ENCODE measurements around the gene INHBE. TPM values are rescaled to one million over a fixed set of nuclear protein-coding genes. Genes with fewer than 3 reads are reported as not detected.

Gene INHBE
- total and polyA plus RNA-seq, 2 of the 8 experiments (the other 6 are each of a cell fraction or from before 2014, with no cell fraction given), result 10.2 to 18.8 TPM

GRCh38 chr12:57430931-57431566, 24.1 kb upstream of the INHBE start, which contains the start of gene R3HDM2:
R3HDM2 (minus strand) TSS chr12:57431043; CDS start chr12:57310428, 120,615 bp downstream.
- Histone ChIP-seq H4K20me1 (replicated peaks in 1 of 2; ENCODE audit: control insufficient read depth in 1 of 2, insufficient read depth in 2 of 2, low read length in 2 of 2) (no peaks in the 10 kb centered on the region), H3K36me3 (ENCODE audit: control insufficient read depth in 2 of 4, insufficient read depth in 4 of 4, low read length in 3 of 4) (no peaks in the 10 kb centered on the region), H2BK120ac (replicated peaks; ENCODE audit: low read depth, low read length) (no peak within 1 kb of the TSS), H3K27me3 (replicated peaks in 1 of 4; ENCODE audit: control insufficient read depth in 3 of 4, extremely low read depth in 1 of 4, insufficient read depth in 3 of 4, low read length in 3 of 4) (no peaks in the 10 kb centered on the region), H2BK5ac (ENCODE audit: low read depth, low read length) (peak within 1 kb of the TSS; percentile 41; the same call in 1 of the 2 replicates), H3K27ac (ENCODE audit: low read depth, low read length) (peak within 1 kb of the TSS; percentile 81; the same call in 1 of the 2 replicates), H3K4me2 (ENCODE audit: insufficient read depth in 1 of 2, low read depth in 2 of 2, low read length in 2 of 2) (peak within 1 kb of the TSS; percentile 59 to 91), H3K9me3 (ENCODE audit: insufficient read depth in 2 of 2, low read depth in 1 of 2, low read length in 1 of 2) (no peaks in the 10 kb centered on the region), H2BK20ac (ENCODE audit: low read length) (no peak within 1 kb of the TSS), H2BK12ac (ENCODE audit: low read depth, low read length) (no peak within 1 kb of the TSS), H4K91ac (replicated peaks; ENCODE audit: insufficient read length, low read length) (peak within 1 kb of the TSS; percentile 65), H3K23me2 (ENCODE audit: low read depth, low read length) (peaks cover 3% of the 10 kb centered on the region; the same call in 1 of the 2 replicates), H3K9ac (replicated peaks in 1 of 4; ENCODE audit: extremely low read depth in 1 of 4, low read depth in 3 of 4, low read length in 3 of 4) (peak within 1 kb of the TSS; percentile 46 to 97 (median 62)), H3K56ac (replicated peaks; ENCODE audit: insufficient read length, low read depth, low read length) (no peak within 1 kb of the TSS), H2BK15ac (ENCODE audit: low read length) (no peak within 1 kb of the TSS), H2AK5ac (ENCODE audit: low read depth, low read length) (no peak within 1 kb of the TSS), H3K4me3 (ENCODE audit: extremely low read depth in 1 of 4, insufficient read depth in 2 of 4, low read depth in 3 of 4, low read length in 4 of 4) (peak within 1 kb of the TSS; percentile 55 to 73 (median 70)), H4K5ac (ENCODE audit: insufficient read length, low read depth, low read length) (peak within 1 kb of the TSS; percentile 56), H3K4me1 (replicated peaks in 1 of 4; ENCODE audit: control insufficient read depth in 3 of 4, insufficient read depth in 4 of 4, low read length in 3 of 4) (peaks cover 0 to 5% (median 2%) of the 10 kb centered on the region in 4 experiments; a peak in 5 of 7 replicates), H3K23ac (ENCODE audit: insufficient read length) (no peak within 1 kb of the TSS), H3K4ac (replicated peaks; ENCODE audit: insufficient read length, low read depth, low read length) (peak within 1 kb of the TSS; percentile 81), H3K14ac (ENCODE audit: insufficient read length) (no peak within 1 kb of the TSS), H3K79me2 (ENCODE audit: control insufficient read depth in 1 of 2, insufficient read depth in 2 of 2, low read length in 2 of 2) (peaks cover 0 to 14% of the 10 kb centered on the region in 2 experiments; a peak in 2 of 4 replicates), H4K8ac (ENCODE audit: extremely low read depth, insufficient read depth, low read length) (peak within 1 kb of the TSS; percentile 63; the same call in 1 of the 2 replicates), H3K18ac (ENCODE audit: extremely low read depth, low read length) (no peak within 1 kb of the TSS; the same call in 1 of the 2 replicates), H2AFZ (ENCODE audit: low read length) (0 out of 2 replicates have a peak within 1 kb of the TSS, but pooled peaks have one; percentile 31), H3K79me1 (ENCODE audit: low read depth, low read length) (peaks cover 3% of the 10 kb centered on the region)
- FAIRE-seq (no peak), DNase-seq (ENCODE audit: low read depth in 1 of 2, low spot score in 2 of 2) (peak; percentile 90 to 99)
- WGBS, 2 experiments (ENCODE audit: extremely low coverage in 1 of 2, insufficient coverage in 1 of 2, insufficient read length in 1 of 2, insufficient replicate concordance in 2 of 2, low coverage in 1 of 2, low lambda C conversion rate in 2 of 2, missing lambda C conversion rate in 1 of 2), result 8% methylated on average over 37 of the region's 41 CpGs; no CpG with 5 or more reads in 1 of the 2 experiments
- ChIA-PET CTCF (ENCODE audit: partially characterized antibody) (interaction anchor here (1.1 kb wide), 1 partner anchor 88 kb away, joined by 3 read pairs; no protein-coding TSS in a partner anchor), POLR2A (ENCODE audit: partially characterized antibody) (interaction anchor here (1.1 to 13.2 kb wide), 3 partner anchors 11 to 89 kb away, joined by 3 to 168 read pairs (median 7); partner anchors contain the start of gene INHBE)
- TF ChIP-seq CHD1 (IDR thresholded peaks at IDR 0.05; ENCODE audit: low read depth, low read length), result no peak
- TF ChIP-seq SP1 (IDR thresholded peaks at IDR 0.05; ENCODE audit: low read depth, low read length), result peak; percentile 66
